A673 (cell line): Measurements from ENCODE around the gene CNTRL. TPM values are rescaled to one million over a fixed set of nuclear protein-coding genes. Genes with fewer than 3 reads are reported as not detected.

Experiments
- BruUV-seq: library from RNA; stranded (reverse); fragments of 400-500 nt; replicated peaks from 2 replicates; lab custom pipeline; 2021; lab: Mats Ljungman, UMichigan
- CTCF ChIA-PET: fragments of 300-600 bp; sonication (Branson Sonifier 250); formaldehyde crosslinking; loops from one replicate; lab custom pipeline; 2022; ENCODE audit warnings: antibody characterized with exemption; lab: Charles Lee
- POLR2A ChIA-PET: fragments of 300-600 bp; sonication (Branson Sonifier 250); formaldehyde crosslinking; loops from one replicate; lab custom pipeline; 2022; ENCODE audit warnings: antibody characterized with exemption; ENCODE audit not compliant: low non-redundant PET; lab: Charles Lee
- DNase-seq: peaks from one replicate; pipeline ENCODE4 v3.0.0-alpha.2; 2015; ENCODE audit warnings: low spot score
- H3K27ac ChIP-seq: fragments of 200-600 bp; sonication (generic); 2 replicates; pipeline ENCODE4 v1.5.1; 2016; ENCODE audit warnings: mixed run types, low read depth, mild to moderate bottlenecking, mixed read lengths, antibody characterized with exemption, low read length; ENCODE audit not compliant: poor library complexity, severe bottlenecking
- H3K27me3 ChIP-seq: fragments of 200-600 bp; sonication (generic); replicated peaks from 2 replicates; pipeline ENCODE4 v1.6.1; 2017; ENCODE audit warnings: mixed run types, low read depth, mild to moderate bottlenecking, mixed read lengths, antibody characterized with exemption, low read length; ENCODE audit not compliant: insufficient read depth, poor library complexity
- H3K36me3 ChIP-seq: fragments of 200-600 bp; sonication (generic); 2 replicates; pipeline ENCODE4 v1.6.1; 2016; ENCODE audit warnings: mixed run types, mild to moderate bottlenecking, mixed read lengths, antibody characterized with exemption, low read length; ENCODE audit not compliant: insufficient read depth, poor library complexity, severe bottlenecking
- H3K4me1 ChIP-seq: fragments of 200-600 bp; sonication (generic); 2 replicates; pipeline ENCODE4 v1.6.1; 2017; ENCODE audit warnings: mixed run types, mild to moderate bottlenecking, mixed read lengths, antibody characterized with exemption, low read length; ENCODE audit not compliant: insufficient read depth, poor library complexity, severe bottlenecking
- H3K4me3 ChIP-seq: fragments of 200-600 bp; sonication (generic); 2 replicates; pipeline ENCODE4 v1.5.1; 2016; ENCODE audit warnings: low read depth, mixed run types, mild to moderate bottlenecking, mixed read lengths, low read length; ENCODE audit not compliant: poor library complexity, severe bottlenecking
- H3K9me3 ChIP-seq: fragments of 200-600 bp; sonication (generic); 2 replicates; pipeline ENCODE4 v1.6.1; 2016; ENCODE audit warnings: mixed run types, low read depth, mild to moderate bottlenecking, mixed read lengths, antibody characterized with exemption, low read length; ENCODE audit not compliant: poor library complexity, severe bottlenecking
- EZH2 ChIP-seq: fragments of 200-600 bp; sonication (generic); IDR thresholded peaks from 2 replicates; pipeline ENCODE4 v1.6.1; 2017; ENCODE audit warnings: borderline replicate concordance, low read depth, mild to moderate bottlenecking, mixed read lengths, antibody characterized with exemption, low read length; ENCODE audit not compliant: poor library complexity, severe bottlenecking
- intact Hi-C: fragments of 100-400 bp; cut with micrococcal nuclease; formaldehyde crosslinking; loops from one replicate; pipeline ENCODE4 v1.10.0; 2022; ENCODE audit not compliant: unreplicated experiment
- total RNA-seq: library from RNA; stranded (reverse); gene quantifications from 2 replicates; pipeline ENCODE4 v1.2.3, GENCODE V29; 2021
- TF ChIP-seq, protein P1 (sequence below): fragments of 300-800, 200-600 bp; sonication (generic); conservative IDR thresholded peaks from 2 replicates; pipeline ENCODE4 v1.5.1; 2017; ENCODE audit warnings: low read depth, mild to moderate bottlenecking, antibody characterized with exemption, low read length, moderate library complexity, mixed read lengths

The CNTRL gene
- total RNA-seq, 1 experiment from 2014 or later = 26.3 TPM

DNA sequence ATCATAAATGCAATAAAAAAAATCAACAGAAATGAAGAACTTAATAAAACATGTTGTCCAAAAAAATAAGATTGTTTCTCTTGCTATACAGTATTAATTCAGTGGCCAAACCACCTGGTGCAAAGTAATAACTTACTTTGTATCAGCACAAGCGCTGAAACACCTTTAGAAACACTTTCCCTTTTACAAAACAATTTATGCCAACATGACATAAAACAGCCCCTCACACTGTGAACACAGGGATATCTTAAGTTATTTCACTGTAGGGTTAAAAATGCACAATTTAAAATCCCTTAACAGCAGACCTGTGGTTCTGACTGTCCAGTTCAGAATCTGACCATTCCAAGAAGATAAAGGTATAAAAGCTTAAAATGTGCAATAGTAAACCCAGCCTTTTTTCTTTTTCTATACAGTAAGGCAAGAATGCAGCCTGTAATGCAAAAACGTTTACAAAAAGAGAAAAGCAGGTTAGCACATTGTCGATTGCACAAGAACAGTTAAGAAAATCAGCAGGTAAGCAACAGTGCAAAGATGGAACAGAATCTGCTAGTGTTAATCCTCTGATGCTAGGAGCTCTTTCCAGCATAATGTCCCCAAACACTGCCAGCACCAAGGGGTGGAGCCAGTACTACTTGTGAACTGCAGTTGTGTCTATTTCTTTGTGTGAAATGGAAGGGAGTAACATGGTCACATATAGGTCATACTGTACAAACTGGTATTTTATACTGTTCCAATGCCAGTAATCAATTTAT, 105.4 kb downstream of the CNTRL start:
- no peaks in the 10 kb centered on the region for H3K27me3 ChIP-seq
- intact Hi-C loops = no loop called here
- ChIA-PET POLR2A (no interaction called here), CTCF (no interaction called here)
- H3K36me3 ChIP-seq = peaks cover 63% of the 10 kb centered on the region
- H3K4me1 ChIP-seq = peaks cover 19% of the 10 kb centered on the region
- TF ChIP-seq, protein P1, sequence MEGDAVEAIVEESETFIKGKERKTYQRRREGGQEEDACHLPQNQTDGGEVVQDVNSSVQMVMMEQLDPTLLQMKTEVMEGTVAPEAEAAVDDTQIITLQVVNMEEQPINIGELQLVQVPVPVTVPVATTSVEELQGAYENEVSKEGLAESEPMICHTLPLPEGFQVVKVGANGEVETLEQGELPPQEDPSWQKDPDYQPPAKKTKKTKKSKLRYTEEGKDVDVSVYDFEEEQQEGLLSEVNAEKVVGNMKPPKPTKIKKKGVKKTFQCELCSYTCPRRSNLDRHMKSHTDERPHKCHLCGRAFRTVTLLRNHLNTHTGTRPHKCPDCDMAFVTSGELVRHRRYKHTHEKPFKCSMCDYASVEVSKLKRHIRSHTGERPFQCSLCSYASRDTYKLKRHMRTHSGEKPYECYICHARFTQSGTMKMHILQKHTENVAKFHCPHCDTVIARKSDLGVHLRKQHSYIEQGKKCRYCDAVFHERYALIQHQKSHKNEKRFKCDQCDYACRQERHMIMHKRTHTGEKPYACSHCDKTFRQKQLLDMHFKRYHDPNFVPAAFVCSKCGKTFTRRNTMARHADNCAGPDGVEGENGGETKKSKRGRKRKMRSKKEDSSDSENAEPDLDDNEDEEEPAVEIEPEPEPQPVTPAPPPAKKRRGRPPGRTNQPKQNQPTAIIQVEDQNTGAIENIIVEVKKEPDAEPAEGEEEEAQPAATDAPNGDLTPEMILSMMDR = no peak
- no peak for TF ChIP-seq EZH2
- H3K9me3 ChIP-seq = no peaks in the 10 kb centered on the region
- DNase-seq = peak; percentile 43
- no TSS peak for BruUV-seq
- H3K27ac ChIP-seq = no peak overlapping the region
- H3K4me3 ChIP-seq = no peak overlapping the region

DNA sequence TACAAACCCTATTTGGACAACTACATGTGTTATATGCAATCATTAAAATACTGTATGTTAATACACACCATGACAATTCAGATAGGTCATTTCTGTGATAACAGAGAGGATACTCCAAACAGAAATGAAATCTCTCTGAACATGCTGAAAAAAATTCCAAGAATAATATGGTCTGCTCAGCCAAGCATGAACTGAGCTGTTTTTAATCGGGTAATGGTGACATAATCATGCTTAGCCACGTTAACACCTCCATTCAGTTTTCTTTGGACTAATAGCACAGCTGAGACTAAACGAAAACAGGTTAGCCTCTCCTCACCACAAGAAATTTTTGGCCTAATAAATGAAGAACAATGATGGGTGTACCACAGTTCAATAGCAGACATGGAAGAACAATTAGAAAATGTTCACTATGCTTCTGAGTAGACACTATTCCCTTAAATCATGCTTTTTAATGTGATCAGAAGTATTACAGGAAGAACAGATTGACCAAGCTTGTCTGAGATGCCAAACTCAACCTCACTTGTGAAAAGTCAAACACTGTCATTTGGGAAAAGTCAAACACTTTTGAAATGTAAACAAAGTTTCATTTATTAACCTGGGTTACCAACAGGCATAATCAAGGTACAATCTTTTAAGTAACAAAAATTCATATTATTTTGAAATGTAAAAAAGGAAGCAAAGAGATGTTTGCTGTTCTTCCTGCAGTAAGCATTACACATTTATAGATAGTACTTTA, 107.5 kb downstream of the CNTRL start:
- ChIA-PET CTCF (no interaction called here), POLR2A (no interaction called here)
- DNase-seq = no peak
- intact Hi-C loops = no loop called here
- peaks cover 48% of the 10 kb centered on the region for H3K36me3 ChIP-seq
- H3K9me3 ChIP-seq = no peaks in the 10 kb centered on the region
- H3K4me1 ChIP-seq = peaks cover 20% of the 10 kb centered on the region
- BruUV-seq = no TSS peak
- H3K27me3 ChIP-seq = no peaks in the 10 kb centered on the region
- no peak overlapping the region for H3K4me3 ChIP-seq
- H3K27ac ChIP-seq = no peak overlapping the region
- TF ChIP-seq EZH2 = no peak
- TF ChIP-seq, protein P1 = no peak

DNA sequence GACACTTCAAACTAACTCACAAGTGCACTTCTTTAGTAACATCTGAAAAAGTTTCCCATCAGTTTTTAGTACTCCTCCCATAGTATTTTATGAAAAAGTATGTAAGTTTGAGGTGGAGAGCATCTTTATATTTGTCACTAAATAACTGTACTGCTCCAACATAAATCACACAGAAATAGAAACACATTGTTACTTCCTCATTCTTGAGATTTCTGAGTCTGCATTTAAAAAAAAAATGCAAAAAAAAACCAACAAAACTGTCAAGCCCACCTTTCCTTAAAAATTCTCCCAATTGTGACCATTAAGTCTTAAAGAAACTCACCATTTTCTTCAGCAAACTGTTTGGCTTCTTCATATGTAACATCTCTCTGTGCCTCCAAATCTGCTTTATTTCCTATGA, 108.2 kb downstream of the CNTRL start:
- BruUV-seq = no TSS peak
- Histone ChIP-seq H3K36me3 (peaks cover 41% of the 10 kb centered on the region), H3K9me3 (no peaks in the 10 kb centered on the region), H3K27ac (no peak overlapping the region), H3K27me3 (no peaks in the 10 kb centered on the region), H3K4me1 (peaks cover 27% of the 10 kb centered on the region), H3K4me3 (no peak overlapping the region)
- intact Hi-C loops = no loop called here
- POLR2A ChIA-PET = interaction anchor here (0.6 kb wide), 1 partner anchor 31 kb away, joined by 3 read pairs; no protein-coding TSS in a partner anchor
- no peak for TF ChIP-seq EZH2
- TF ChIP-seq, protein P1 = no peak
- no peak for DNase-seq
- CTCF ChIA-PET = no interaction called here
